ENCODE results near the gene COPS6.

GRCh38 chr7:100082978-100083377, 5.8 kb upstream of the COPS6 start:
- no peak for TF ChIP-seq CTCF (IDR thresholded peaks at IDR 0.05)
- no peak for TF ChIP-seq POLR2A (IDR thresholded peaks at IDR 0.05)
